Testis (tissue), 3 donors: ENCODE results near the gene MAN1C1. TPM values are rescaled to one million over a fixed set of nuclear protein-coding genes. Genes with fewer than 3 reads are reported as not detected.

Experiments used
- DNase-seq: peaks from one replicate; pipeline ENCODE4 v3.0.0-alpha.2; 2019
- H3K27ac ChIP-seq, 2 donors: fragments of 200-600 bp; sonication (generic); one replicate each; pipeline ENCODE4 v1.5.1; 2019
- H3K27me3 ChIP-seq: fragments of 200-600 bp; sonication (generic); one replicate; pipeline ENCODE4 v1.5.1; 2019
- H3K36me3 ChIP-seq: fragments of 200-600 bp; sonication (generic); one replicate; pipeline ENCODE4 v1.5.1; 2017; ENCODE audit warnings: low read depth; ENCODE audit errors: missing control alignments
- H3K4me1 ChIP-seq: fragments of 200-600 bp; sonication (generic); one replicate; pipeline ENCODE4 v1.5.1; 2019
- H3K4me3 ChIP-seq, 2 donors: fragments of 200-600 bp; sonication (generic); one replicate each; pipeline ENCODE4 v1.5.1; 2017 to 2019
- H3K9me3 ChIP-seq: fragments of 200-600 bp; sonication (generic); one replicate; pipeline ENCODE4 v1.5.1; 2017
- CTCF ChIP-seq, 3 experiments: fragments of 450-650 bp in 2 of 3; fragments of 200-600 bp in 1 of 3; sonication (generic) in 1 of 3; IDR thresholded peaks; one replicate each; pipeline ENCODE4 v1.5.1; 2016 to 2019; ENCODE audit warnings: antibody characterized with exemption in 3 of 3, mild to moderate bottlenecking in 2 of 3, moderate library complexity in 1 of 3
- POLR2A ChIP-seq: fragments of 450-650 bp; IDR thresholded peaks from one replicate; pipeline ENCODE4 v1.6.1; 2017; ENCODE audit warnings: antibody characterized with exemption, mild to moderate bottlenecking, moderate library complexity
- WGBS, 2 donors: methylation state at CpG; one replicate each; pipeline ENCODE4 v1.1.5; 2018; 5-methylcytosine and 5-hydroxymethylcytosine counted together
- intact Hi-C: fragments of 100-400 bp; cut with DNase I; formaldehyde crosslinking; loops from one replicate; pipeline ENCODE4 v1.15.1; 2023; ENCODE audit warnings: low total_unique reads
- polyA plus RNA-seq: library from polyadenylated mRNA; stranded (reverse); fragments of 350-450 nt; fragmentation: Illumina TruSeq; extraction: RNeasy Lipid Tissue Mini Kit (QIAGEN cat#74804); gene quantifications from one replicate; pipeline ENCODE4 v1.2.3, GENCODE V29; 2014; ENCODE audit warnings: low read depth, low replicate concordance; ENCODE audit not compliant: insufficient read depth
- total RNA-seq, 2 donors: library from RNA; depleted of rRNA; stranded (reverse); fragments of >200 nt; gene quantifications; one replicate each; pipeline ENCODE4 v1.2.3, GENCODE V29; 2016

MAN1C1 gene
- total and polyA plus RNA-seq, 3 donors from 2014 or later: 12.8 to 21.1 (median 14.8) TPM

GRCh38 chr1:25617625-25618432 lies 1.2 kb downstream of the MAN1C1 start:
- intact Hi-C loops: no loop called here

GRCh38 chr1:25618433-25618808 lies 1.8 kb downstream of the MAN1C1 start:
- Histone ChIP-seq H3K36me3 (no peaks in the 10 kb centered on the region), H3K4me1 (peaks cover 13% of the 10 kb centered on the region), H3K27ac (peak overlapping the region in 1 of 2 donors; percentile 53), H3K27me3 (no peaks in the 10 kb centered on the region), H3K9me3 (no peaks in the 10 kb centered on the region), H3K4me3 (peak overlapping the region; percentile 76 to 80)
- WGBS, 2 donors: 16 to 33% methylated on average over 4 of the region's 4 CpGs
- DNase-seq: no peak
- TF ChIP-seq POLR2A (no peak), CTCF (IDR thresholded peaks at IDR 0.05) (no peak)
- intact Hi-C loops: no loop called here

More at GRCh38 chr1:25617625-25618432, 1.2 kb downstream of the MAN1C1 start:
- Histone ChIP-seq H3K27me3 (no peaks in the 10 kb centered on the region), H3K4me1 (peaks cover 13% of the 10 kb centered on the region), H3K9me3 (no peaks in the 10 kb centered on the region), H3K4me3 (peak overlapping the region; percentile 76 to 80), H3K36me3 (no peaks in the 10 kb centered on the region), H3K27ac (peak overlapping the region; percentile 19 to 53)
- 4 to 6% methylated on average over 25 to 64 of the region's 66 CpGs for WGBS, 2 donors
- TF ChIP-seq POLR2A (no peak), CTCF (IDR thresholded peaks at IDR 0.05) (no peak)
- no peak for DNase-seq

- TF ChIP-seq CTCF (IDR thresholded peaks at IDR 0.05) (peak; percentile 57 to 79 (median 73)), POLR2A (no peak)
- Histone ChIP-seq H3K4me1 (peaks cover 13% of the 10 kb centered on the region), H3K27me3 (no peaks in the 10 kb centered on the region), H3K36me3 (no peaks in the 10 kb centered on the region), H3K4me3 (no peak overlapping the region), H3K9me3 (no peaks in the 10 kb centered on the region), H3K27ac (no peak overlapping the region)
- DNase-seq: peak; percentile 63
- intact Hi-C loops: no loop called here
- WGBS, 2 donors: 30 to 54% methylated on average over 5 to 11 of the region's 11 CpGs
Measured at GRCh38 chr1:25619101-25619890, 2.7 kb downstream of the MAN1C1 start.

- Histone ChIP-seq H3K4me3 (no peak overlapping the region), H3K27ac (no peak overlapping the region), H3K4me1 (peaks cover 13% of the 10 kb centered on the region), H3K27me3 (no peaks in the 10 kb centered on the region), H3K9me3 (no peaks in the 10 kb centered on the region), H3K36me3 (no peaks in the 10 kb centered on the region)
- TF ChIP-seq POLR2A (no peak), CTCF (IDR thresholded peaks at IDR 0.05) (no peak)
- intact Hi-C loops: no loop called here
- WGBS, 2 donors: 84 to 86% methylated on average over 4 of the region's 4 CpGs
- DNase-seq: no peak
Measured at GRCh38 chr1:25620211-25620610, 3.6 kb downstream of the MAN1C1 start.
